Measurements from ENCODE around the gene NPAS3. TPM values are rescaled to one million over a fixed set of nuclear protein-coding genes. Genes with fewer than 3 reads are reported as not detected.

Gene NPAS3
- total RNA-seq, 1 donor from 2014 or later, result 2.4 TPM

- H3K27me3 Mint-ChIP-seq (ENCODE audit: unreplicated experiment), result no peaks in the 10 kb centered on the region
- no peak for TF ChIP-seq CTCF (IDR thresholded peaks at IDR 0.05)
- H3K4me3 Mint-ChIP-seq (ENCODE audit: unreplicated experiment), result no peak overlapping the region
- H3K4me1 Mint-ChIP-seq (ENCODE audit: unreplicated experiment), result peaks cover 30% of the 10 kb centered on the region
- H3K9me3 Mint-ChIP-seq (ENCODE audit: unreplicated experiment), result no peaks in the 10 kb centered on the region
- no peaks in the 10 kb centered on the region for H3K36me3 Mint-ChIP-seq (ENCODE audit: unreplicated experiment)
- H3K27ac Mint-ChIP-seq (ENCODE audit: unreplicated experiment), result no peak overlapping the region
- DNase-seq (ENCODE audit: extremely low spot score, unreplicated experiment), result no peak
Measured at GRCh38 chr14:33606591-33606990, 667.9 kb downstream of the NPAS3 start.

GRCh38 chr14:33609582-33609981 is 670.9 kb downstream of the NPAS3 start:
- Mint-ChIP-seq H3K4me3 (ENCODE audit: unreplicated experiment) (no peak overlapping the region), H3K27me3 (ENCODE audit: unreplicated experiment) (peaks cover 3% of the 10 kb centered on the region), H3K9me3 (ENCODE audit: unreplicated experiment) (no peaks in the 10 kb centered on the region), H3K27ac (ENCODE audit: unreplicated experiment) (no peak overlapping the region), H3K4me1 (ENCODE audit: unreplicated experiment) (peaks cover 18% of the 10 kb centered on the region), H3K36me3 (ENCODE audit: unreplicated experiment) (no peaks in the 10 kb centered on the region)
- TF ChIP-seq CTCF (IDR thresholded peaks at IDR 0.05), result no peak
- DNase-seq (ENCODE audit: extremely low spot score, unreplicated experiment), result no peak

- TF ChIP-seq CTCF (IDR thresholded peaks at IDR 0.05), result no peak
- Mint-ChIP-seq H3K36me3 (ENCODE audit: unreplicated experiment) (no peaks in the 10 kb centered on the region), H3K27ac (ENCODE audit: unreplicated experiment) (no peak overlapping the region), H3K4me1 (ENCODE audit: unreplicated experiment) (peaks cover 18% of the 10 kb centered on the region), H3K4me3 (ENCODE audit: unreplicated experiment) (no peak overlapping the region), H3K27me3 (ENCODE audit: unreplicated experiment) (peaks cover 3% of the 10 kb centered on the region), H3K9me3 (ENCODE audit: unreplicated experiment) (no peaks in the 10 kb centered on the region)
- no peak for DNase-seq (ENCODE audit: extremely low spot score, unreplicated experiment)
Measured at GRCh38 chr14:33610121-33610520, 671.4 kb downstream of the NPAS3 start.

GRCh38 chr14:33611405-33612196 is 672.9 kb downstream of the NPAS3 start:
- H3K4me1 Mint-ChIP-seq (ENCODE audit: unreplicated experiment), result peaks cover 19% of the 10 kb centered on the region
- H3K36me3 Mint-ChIP-seq (ENCODE audit: unreplicated experiment), result no peaks in the 10 kb centered on the region
- H3K27ac Mint-ChIP-seq (ENCODE audit: unreplicated experiment), result no peak overlapping the region
- no peaks in the 10 kb centered on the region for H3K9me3 Mint-ChIP-seq (ENCODE audit: unreplicated experiment)
- peaks cover 3% of the 10 kb centered on the region for H3K27me3 Mint-ChIP-seq (ENCODE audit: unreplicated experiment)
- H3K4me3 Mint-ChIP-seq (ENCODE audit: unreplicated experiment), result no peak overlapping the region
- no peak for TF ChIP-seq CTCF (IDR thresholded peaks at IDR 0.05)
- no peak for DNase-seq (ENCODE audit: extremely low spot score, unreplicated experiment)

- no peak overlapping the region for H3K27ac Mint-ChIP-seq (ENCODE audit: unreplicated experiment)
- H3K27me3 Mint-ChIP-seq (ENCODE audit: unreplicated experiment), result peaks cover 3% of the 10 kb centered on the region
- TF ChIP-seq CTCF (IDR thresholded peaks at IDR 0.05), result no peak
- H3K36me3 Mint-ChIP-seq (ENCODE audit: unreplicated experiment), result no peaks in the 10 kb centered on the region
- no peaks in the 10 kb centered on the region for H3K9me3 Mint-ChIP-seq (ENCODE audit: unreplicated experiment)
- H3K4me1 Mint-ChIP-seq (ENCODE audit: unreplicated experiment), result peaks cover 25% of the 10 kb centered on the region
- no peak overlapping the region for H3K4me3 Mint-ChIP-seq (ENCODE audit: unreplicated experiment)
- no peak for DNase-seq (ENCODE audit: extremely low spot score, unreplicated experiment)
Measured at GRCh38 chr14:33612197-33612505, 673.5 kb downstream of the NPAS3 start.
